HG02763 (cell line): Measurements from ENCODE around the gene NAPSA.

Experiments used
- ATAC-seq: cut with Tn5 transposase; IDR thresholded peaks from one replicate; pipeline ENCODE4 v1.9.1; 2021; ENCODE audit warnings: mild to moderate bottlenecking, moderate library complexity; ENCODE audit not compliant: unreplicated experiment

Gene NAPSA

GRCh38 chr19:50384685-50385535 is 19.5 kb upstream of the NAPSA start:
- ATAC-seq = no peak

GRCh38 chr19:50383852-50384684 is 18.6 kb upstream of the NAPSA start, which contains the start of gene POLD1:
Gene POLD1, plus strand, starts transcription at chr19:50384347. Its CDS starts 14,505 bp downstream, at chr19:50398852.
- ATAC-seq = peak; percentile 83

DNA sequence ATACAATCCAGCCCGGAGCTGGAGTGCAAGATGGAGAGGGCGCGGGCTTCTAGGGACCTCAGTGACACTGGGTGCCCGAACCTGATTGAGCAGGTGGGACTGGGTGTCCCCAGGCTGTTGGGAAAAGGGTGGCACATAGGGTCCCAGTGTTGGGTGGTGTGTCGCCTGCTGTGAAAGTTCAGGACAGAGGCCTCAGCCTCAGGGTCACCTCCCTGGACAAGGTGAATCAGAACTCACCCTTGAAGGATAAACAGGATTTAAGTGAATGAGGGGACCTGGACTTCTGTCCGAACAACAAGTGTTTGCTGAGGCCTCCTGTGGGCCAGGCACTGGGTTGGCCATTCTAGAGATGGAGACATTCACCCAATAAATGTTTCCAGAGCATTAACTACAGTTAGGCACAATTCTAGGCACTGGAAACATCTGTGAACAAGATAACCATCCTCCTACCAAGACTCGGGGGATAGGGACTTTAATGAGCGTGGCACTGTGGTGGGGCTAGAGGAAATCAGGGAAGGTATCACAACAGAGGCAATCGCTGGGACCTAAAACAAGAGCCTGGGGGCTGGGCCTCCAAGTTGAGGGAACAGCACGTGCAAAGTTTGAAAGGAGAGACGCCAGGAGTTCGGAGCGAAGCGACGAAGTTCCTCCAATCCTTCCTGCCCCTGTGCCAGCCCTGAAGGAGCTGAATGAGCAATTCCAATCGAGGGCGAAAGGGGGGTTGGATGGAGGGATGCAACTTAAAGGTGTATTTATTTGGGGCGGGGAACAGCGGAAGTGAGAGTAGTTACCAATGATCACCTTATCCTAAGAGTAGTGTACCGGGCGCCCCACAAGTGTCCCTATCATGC is 17.8 kb upstream of the NAPSA start:
- no peak for ATAC-seq

- no peak for ATAC-seq
Observed at GRCh38 chr19:50381881-50382729, 16.7 kb upstream of the NAPSA start.

- ATAC-seq = no peak
Observed at GRCh38 chr19:50380751-50381151, 15.3 kb upstream of the NAPSA start.

GRCh38 chr19:50380137-50380536 is 14.7 kb upstream of the NAPSA start:
- ATAC-seq = no peak

DNA sequence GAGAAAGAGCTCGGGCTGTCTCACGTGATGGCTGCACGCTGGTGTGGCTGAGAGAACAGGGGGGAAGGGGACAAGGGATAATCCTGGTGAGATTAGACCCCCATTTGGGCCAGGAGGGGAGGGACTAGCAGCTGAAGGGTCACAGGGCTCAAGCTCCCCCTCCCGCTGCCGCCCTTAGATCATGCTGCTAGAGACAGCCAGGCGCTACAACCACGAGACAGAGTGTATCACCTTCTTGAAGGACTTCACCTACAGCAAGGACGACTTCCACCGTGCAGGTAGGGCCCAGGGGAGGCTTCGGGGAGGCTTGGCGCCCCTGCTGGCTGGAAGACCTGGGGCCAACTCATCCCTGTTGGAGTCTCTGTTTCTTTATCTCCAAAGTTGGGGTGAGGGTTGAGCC is 14.2 kb upstream of the NAPSA start:
- ATAC-seq = no peak

GRCh38 chr19:50378863-50379236 is 13.4 kb upstream of the NAPSA start:
- ATAC-seq = no peak

GRCh38 chr19:50378169-50378862 is 12.9 kb upstream of the NAPSA start:
- no peak for ATAC-seq

DNA sequence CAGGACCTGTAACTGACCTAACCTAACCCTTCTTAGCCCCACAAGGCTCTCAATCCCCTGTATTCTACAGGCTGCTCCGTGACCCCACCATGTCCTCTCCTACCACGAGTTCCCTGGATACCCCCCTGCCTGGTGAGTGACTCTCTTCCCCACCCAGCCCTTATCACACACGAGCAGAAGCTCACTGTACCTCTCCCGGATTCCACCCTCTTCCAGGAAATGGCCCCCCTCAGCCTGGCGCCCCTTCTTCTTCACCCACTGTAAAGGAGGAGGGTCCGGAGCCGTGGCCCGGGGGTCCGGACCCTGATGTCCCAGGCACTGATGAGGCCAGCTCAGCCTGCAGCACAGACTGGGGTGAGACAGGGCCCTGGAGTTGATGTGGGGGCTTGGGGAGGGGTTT is 12.1 kb upstream of the NAPSA start:
- ATAC-seq = no peak

DNA sequence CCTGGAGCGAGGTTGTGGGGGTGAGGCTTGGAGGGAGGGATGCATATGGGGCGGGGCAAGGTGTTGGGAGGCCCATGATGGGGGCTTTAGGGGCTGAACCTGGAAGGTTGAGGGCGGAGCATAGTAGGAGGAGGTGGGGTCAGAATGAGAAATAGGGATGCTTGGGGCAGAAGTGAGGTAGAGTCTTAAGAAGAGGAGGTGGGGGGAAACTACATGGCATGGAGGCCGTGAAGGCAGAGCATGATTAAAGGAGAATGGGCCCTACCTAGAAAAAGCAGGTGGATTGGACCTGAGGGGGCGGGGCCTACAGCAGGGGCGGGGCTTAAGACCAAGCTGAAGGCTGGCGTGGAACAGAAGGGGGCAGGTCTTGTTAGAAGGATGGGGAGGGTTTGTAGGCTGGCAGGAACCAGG is 11.6 kb upstream of the NAPSA start:
- peak; percentile 17 for ATAC-seq

DNA sequence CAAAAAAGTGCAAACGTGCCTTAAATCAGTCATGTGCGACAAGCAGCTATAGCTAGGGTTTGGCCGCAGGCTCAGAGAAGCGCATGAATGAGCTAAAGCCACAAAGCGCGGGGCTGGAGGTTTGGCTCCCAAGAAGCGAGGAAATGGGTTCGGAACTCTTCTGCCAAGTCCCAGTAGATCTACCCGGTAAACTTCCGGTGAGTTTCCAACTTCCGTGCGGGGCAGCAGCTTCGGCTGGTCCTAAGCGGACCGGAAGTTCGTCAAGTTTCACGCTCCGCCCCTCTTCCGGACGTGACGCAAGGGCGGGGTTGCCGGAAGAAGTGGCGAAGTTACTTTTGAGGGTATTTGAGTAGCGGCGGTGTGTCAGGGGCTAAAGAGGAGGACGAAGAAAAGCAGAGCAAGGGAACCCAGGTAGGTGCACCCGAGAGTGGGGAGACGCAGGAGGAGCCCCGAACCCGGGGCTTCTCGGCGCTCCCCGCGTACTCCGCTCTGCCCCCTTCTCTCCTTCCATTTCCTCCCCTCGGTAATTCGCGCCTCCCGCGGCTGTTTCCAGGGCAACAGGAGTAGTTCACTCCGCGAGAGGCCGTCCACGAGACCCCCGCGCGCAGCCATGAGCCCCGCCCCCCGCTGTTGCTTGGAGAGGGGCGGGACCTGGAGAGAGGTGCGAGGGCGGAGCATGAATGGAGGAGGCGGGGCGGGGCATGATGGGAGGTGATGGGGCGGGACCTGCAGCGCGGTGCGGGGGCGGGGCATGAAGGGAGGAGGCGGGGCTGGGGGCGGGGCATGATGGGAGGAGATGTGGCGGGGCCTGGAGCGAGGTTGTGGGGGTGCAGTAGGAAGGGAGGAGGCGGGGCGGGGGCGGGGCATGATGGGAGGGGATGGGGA is 11.0 kb upstream of the NAPSA start, which contains the start of gene NR1H2:
Gene NR1H2 (plus strand): TSS at position 292 of the 885 bp plus-strand sequence. CDS start 1,149 bp downstream, outside the sequence.
- peak; percentile 88 for ATAC-seq

DNA sequence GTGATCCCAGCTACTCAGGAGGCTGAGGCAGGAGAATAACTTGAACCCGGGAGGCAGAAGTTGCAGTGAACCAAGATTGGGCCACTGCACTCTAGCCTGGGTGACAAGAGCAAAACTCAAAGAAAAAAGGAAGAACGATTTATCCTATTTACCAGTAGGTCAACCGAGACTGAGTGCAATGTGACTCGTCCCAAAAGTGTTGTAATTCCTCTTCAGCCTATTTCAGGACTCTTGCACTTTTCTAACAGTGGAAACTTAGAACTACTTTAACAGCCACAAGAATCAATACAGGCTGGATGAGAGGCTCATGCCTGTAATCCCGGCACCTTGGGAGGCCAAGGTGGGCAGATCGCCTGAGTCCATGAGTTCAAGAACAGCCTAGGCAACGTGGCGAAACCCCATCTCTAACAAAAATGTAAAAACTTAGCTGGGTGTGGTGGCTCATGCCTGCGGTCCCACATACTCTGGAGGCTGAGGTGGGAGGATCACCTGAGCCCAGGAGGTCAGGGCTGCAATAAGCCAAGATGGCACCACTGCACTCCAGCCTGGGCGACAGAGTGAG is 6.6 kb upstream of the NAPSA start:
- no peak for ATAC-seq

GRCh38 chr19:50368649-50369570 is 3.5 kb upstream of the NAPSA start:
- peak; percentile 50 for ATAC-seq

- ATAC-seq = no peak
Observed at GRCh38 chr19:50362656-50363424, 2.6 kb downstream of the NAPSA start.

GRCh38 chr19:50362030-50362412 is 3.4 kb downstream of the NAPSA start:
- no peak for ATAC-seq
